AG09319 (cell line): ENCODE results near the gene ADAM11.

ENCODE experiments used
- DNase-seq: peaks from one replicate; pipeline ENCODE4 v3.0.0-alpha.2; 2010; ENCODE audit warnings: low read depth; ENCODE audit errors: extremely low read depth
- CTCF ChIP-seq: IDR thresholded peaks from 2 replicates; pipeline ENCODE4 v1.5.1; 2011; ENCODE audit warnings: low read depth, mild to moderate bottlenecking, inconsistent platforms, low read length, moderate library complexity

Gene ADAM11

GRCh38 chr17:44759086-44759915 is 513 bp downstream of the ADAM11 start:
- TF ChIP-seq CTCF = no peak; the same call in 1 of the 2 replicates

GRCh38 chr17:44759916-44760243 is 1.1 kb downstream of the ADAM11 start:
- DNase-seq = no peak
- TF ChIP-seq CTCF = no peak

More at GRCh38 chr17:44759086-44759915, 513 bp downstream of the ADAM11 start:
- DNase-seq = no peak

GRCh38 chr17:44760474-44761308 is 1.9 kb downstream of the ADAM11 start:
- TF ChIP-seq CTCF = no peak
- DNase-seq = no peak

DNA sequence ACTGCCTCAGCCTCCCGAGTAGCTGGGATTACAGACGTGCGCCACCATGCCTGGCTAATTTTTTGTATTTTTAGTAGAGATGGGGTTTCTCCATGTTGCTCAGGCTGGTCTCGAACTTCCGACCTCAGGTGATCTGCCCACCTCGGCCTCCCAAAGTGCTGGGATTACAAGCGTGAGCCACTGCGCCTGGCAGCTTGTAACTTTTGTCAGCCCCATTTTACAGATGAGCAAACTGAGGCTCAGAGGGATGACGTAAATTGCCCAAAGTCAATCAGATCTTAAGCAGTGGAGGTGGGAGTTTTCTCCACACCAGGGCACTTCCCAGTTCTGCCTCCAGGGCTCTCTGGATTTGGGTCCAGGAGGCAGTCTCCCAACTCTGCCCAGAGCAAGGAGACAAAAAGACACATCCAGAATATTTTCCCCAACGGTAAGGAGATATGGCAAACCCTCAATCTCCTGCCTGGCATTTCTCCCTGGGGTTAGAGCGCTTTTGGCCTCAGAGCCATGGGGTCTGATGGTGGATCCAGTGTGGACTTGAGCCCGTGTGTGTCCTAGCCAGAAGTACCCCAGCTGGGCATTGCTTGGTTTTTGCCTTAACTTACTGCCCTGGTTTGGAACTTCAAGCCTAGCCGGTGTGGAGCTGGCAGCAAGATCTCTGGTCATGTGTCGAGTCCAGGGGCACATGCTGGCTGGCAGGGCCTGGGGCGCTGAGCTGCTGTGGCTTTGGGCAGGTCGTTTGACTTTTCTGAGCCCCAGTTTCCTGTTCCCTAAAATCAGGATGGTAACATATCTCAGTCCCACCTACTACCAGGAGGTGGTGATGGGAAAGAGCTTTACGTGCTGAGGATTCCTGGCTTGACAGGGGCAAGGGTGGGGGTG is 3.4 kb downstream of the ADAM11 start:
- no peak for DNase-seq
- no peak for TF ChIP-seq CTCF

GRCh38 chr17:44763170-44763569 is 4.4 kb downstream of the ADAM11 start:
- DNase-seq = no peak

DNA sequence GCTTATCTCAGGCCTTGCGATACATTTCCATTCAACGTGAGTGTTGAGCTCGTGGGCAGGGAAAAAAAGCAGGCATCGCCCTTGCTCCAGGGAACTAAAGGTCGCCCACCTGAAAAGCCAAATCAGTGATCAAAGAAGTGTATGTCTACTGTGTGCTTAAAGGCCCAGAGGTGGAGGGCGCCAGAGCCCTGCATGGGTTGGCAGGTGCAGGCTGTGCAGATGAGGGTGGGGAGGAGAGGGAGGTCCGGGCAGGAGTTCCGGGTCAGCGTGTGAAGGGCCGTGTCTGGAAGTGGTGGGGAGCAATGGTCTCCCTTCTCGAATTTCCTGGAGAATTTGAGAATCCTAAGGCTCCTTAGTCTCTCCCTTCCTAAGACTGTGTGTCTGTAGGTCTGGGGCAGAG is 7.2 kb downstream of the ADAM11 start:
- no peak for TF ChIP-seq CTCF
- DNase-seq = no peak

More at GRCh38 chr17:44763170-44763569, 4.4 kb downstream of the ADAM11 start:
- no peak for TF ChIP-seq CTCF
